Mesothelial cell of epicardium (in vitro differentiated cells): ENCODE measurements around the gene SPAAR. TPM values are rescaled to one million over a fixed set of nuclear protein-coding genes. Genes with fewer than 3 reads are reported as not detected.
A peak's percentile ranks its signal among the peaks of the same experiment; 100 is the strongest.

ENCODE experiments used
- DNase-seq, 2 experiments: peaks; one replicate each; pipeline ENCODE4 v3.0.0; 2021; ENCODE audit warnings: low spot score in 2 of 2; ENCODE audit not compliant: unreplicated experiment in 2 of 2
- H3K27ac Mint-ChIP-seq: 2 replicates; pipeline ENCODE4 v1.8.0; 2021; ENCODE audit warnings: mixed read lengths
- H3K27me3 Mint-ChIP-seq: 2 replicates; pipeline ENCODE4 v1.8.0; 2021; ENCODE audit warnings: low read depth, mixed read lengths
- H3K36me3 Mint-ChIP-seq: 2 replicates; pipeline ENCODE4 v1.8.0; 2021; ENCODE audit warnings: mixed read lengths
- H3K4me1 Mint-ChIP-seq: 2 replicates; pipeline ENCODE4 v1.8.0; 2021; ENCODE audit warnings: mixed read lengths
- H3K4me3 Mint-ChIP-seq: 2 replicates; pipeline ENCODE4 v1.8.0; 2021; ENCODE audit warnings: mild to moderate bottlenecking, moderate library complexity, mixed read lengths
- H3K9me3 Mint-ChIP-seq: 2 replicates; pipeline ENCODE4 v1.8.0; 2021; ENCODE audit warnings: mixed read lengths
- total RNA-seq: library from RNA; stranded (reverse); gene quantifications from 3 replicates; pipeline ENCODE4 v1.2.1, GENCODE V29; 2021
- TF ChIP-seq, protein P1 (sequence below): fragments of 200-600 bp; sonication (generic); IDR thresholded peaks from one replicate; pipeline ENCODE4 v1.5.0; 2021; ENCODE audit warnings: antibody characterized with exemption; ENCODE audit not compliant: unreplicated experiment

The SPAAR gene
- total RNA-seq, 1 donor from 2014 or later, result 0.47 TPM

GRCh38 chr9:35904338-35904737 lies 5.0 kb upstream of the SPAAR start:
- Mint-ChIP-seq H3K4me3 (no peak overlapping the region), H3K36me3 (no peaks in the 10 kb centered on the region), H3K4me1 (peaks cover 51% of the 10 kb centered on the region), H3K9me3 (no peaks in the 10 kb centered on the region), H3K27ac (no peak overlapping the region), H3K27me3 (peaks cover 19% of the 10 kb centered on the region)
- TF ChIP-seq, protein P1, sequence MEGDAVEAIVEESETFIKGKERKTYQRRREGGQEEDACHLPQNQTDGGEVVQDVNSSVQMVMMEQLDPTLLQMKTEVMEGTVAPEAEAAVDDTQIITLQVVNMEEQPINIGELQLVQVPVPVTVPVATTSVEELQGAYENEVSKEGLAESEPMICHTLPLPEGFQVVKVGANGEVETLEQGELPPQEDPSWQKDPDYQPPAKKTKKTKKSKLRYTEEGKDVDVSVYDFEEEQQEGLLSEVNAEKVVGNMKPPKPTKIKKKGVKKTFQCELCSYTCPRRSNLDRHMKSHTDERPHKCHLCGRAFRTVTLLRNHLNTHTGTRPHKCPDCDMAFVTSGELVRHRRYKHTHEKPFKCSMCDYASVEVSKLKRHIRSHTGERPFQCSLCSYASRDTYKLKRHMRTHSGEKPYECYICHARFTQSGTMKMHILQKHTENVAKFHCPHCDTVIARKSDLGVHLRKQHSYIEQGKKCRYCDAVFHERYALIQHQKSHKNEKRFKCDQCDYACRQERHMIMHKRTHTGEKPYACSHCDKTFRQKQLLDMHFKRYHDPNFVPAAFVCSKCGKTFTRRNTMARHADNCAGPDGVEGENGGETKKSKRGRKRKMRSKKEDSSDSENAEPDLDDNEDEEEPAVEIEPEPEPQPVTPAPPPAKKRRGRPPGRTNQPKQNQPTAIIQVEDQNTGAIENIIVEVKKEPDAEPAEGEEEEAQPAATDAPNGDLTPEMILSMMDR, result no peak
- DNase-seq, result no peak

GRCh38 chr9:35905051-35905781 lies 4.1 kb upstream of the SPAAR start:
- no peak for DNase-seq
- TF ChIP-seq, protein P1, result no peak
- H3K27me3 Mint-ChIP-seq, result peaks cover 18% of the 10 kb centered on the region
- H3K27ac Mint-ChIP-seq, result peak overlapping the region; percentile 16
- peaks cover 56% of the 10 kb centered on the region for H3K4me1 Mint-ChIP-seq
- H3K36me3 Mint-ChIP-seq, result no peaks in the 10 kb centered on the region
- H3K4me3 Mint-ChIP-seq, result no peak overlapping the region
- H3K9me3 Mint-ChIP-seq, result no peaks in the 10 kb centered on the region

DNA sequence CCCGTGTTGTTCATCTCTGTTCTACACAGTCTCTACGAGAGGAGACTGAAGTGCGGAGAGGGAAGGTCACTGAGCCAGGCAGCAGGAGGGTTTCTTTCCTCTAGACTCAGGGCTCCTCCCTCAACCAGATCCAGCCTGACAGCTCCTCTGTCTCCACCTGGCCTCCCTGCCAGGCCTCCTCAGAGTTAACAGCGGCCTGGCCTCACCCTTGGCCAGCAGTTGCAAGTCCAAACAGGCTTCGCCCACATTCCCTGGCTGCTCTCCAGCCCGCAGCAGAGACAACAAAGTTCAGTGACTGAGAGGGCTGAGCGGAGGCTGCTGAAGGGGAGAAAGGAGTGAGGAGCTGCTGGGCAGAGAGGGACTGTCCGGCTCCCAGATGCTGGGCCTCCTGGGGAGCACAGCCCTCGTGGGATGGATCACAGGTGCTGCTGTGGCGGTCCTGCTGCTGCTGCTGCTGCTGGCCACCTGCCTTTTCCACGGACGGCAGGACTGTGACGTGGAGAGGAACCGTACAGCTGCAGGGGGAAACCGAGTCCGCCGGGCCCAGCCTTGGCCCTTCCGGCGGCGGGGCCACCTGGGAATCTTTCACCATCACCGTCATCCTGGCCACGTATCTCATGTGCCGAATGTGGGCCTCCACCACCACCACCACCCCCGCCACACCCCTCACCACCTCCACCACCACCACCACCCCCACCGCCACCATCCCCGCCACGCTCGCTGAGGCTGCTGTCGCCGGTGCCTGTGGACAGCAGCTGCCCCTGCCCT lies 3.2 kb upstream of the SPAAR start, which contains the start of gene HRCT1:
Gene HRCT1, plus strand, starts transcription at position 291 of the 768 bp plus-strand sequence. Its CDS starts 86 bp downstream, at position 377.
- Mint-ChIP-seq H3K36me3 (no peaks in the 10 kb centered on the region), H3K9me3 (no peaks in the 10 kb centered on the region), H3K27ac (peak within 1 kb of the TSS; percentile 96), H3K4me3 (no peak within 1 kb of the TSS), H3K4me1 (peaks cover 62% of the 10 kb centered on the region), H3K27me3 (peaks cover 12% of the 10 kb centered on the region)
- TF ChIP-seq, protein P1, result no peak
- DNase-seq, result peak in 1 of 2 experiments; percentile 65

- DNase-seq, result no peak
- H3K36me3 Mint-ChIP-seq, result no peaks in the 10 kb centered on the region
- H3K4me1 Mint-ChIP-seq, result peaks cover 62% of the 10 kb centered on the region
- peak overlapping the region; percentile 96 for H3K27ac Mint-ChIP-seq
- H3K27me3 Mint-ChIP-seq, result peaks cover 5% of the 10 kb centered on the region
- TF ChIP-seq, protein P1, result no peak
- no peaks in the 10 kb centered on the region for H3K9me3 Mint-ChIP-seq
- H3K4me3 Mint-ChIP-seq, result no peak overlapping the region
Measured at GRCh38 chr9:35906923-35907699, 2.2 kb upstream of the SPAAR start.

DNA sequence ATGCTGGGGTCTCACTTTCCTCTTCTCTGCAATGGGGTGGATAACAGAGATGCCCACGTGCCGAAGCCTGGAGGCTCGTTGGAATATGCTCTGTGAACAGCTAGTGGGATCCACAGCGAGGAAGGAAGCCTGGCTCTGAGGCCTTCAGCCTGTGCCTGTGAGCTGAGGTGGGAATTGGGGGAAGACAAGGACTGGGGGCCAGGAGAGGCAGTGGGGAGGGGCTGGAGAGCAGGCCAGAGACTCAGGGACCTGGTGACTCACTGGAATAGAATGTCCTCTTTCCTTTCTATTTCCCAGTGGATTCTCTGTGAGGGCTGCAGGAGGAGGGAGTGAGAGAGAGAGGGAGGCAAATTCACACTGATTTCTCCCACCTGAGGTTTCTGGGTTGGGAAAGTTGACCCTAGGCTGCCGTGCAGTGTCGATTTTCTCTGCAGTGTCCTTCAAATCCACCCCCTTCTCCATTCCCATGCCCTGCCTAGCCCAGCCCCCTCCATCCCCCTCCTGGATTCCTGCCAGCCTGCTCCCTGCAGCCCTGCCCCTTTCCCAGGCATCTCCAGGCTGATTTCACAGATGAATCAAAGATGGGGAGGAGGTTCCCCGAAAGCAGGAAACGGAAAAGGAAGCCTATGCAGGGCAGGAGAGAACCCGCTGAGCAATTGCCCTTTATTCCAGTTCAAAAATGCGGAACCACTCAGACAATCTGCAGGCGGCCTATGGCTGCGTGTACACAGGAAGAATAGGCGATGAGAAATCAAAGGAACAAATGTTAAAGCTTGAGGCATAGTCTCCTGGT lies 1.4 kb upstream of the SPAAR start:
- H3K4me3 Mint-ChIP-seq, result no peak overlapping the region

More for the DNA sequence above, 1.4 kb upstream of the SPAAR start:
- Mint-ChIP-seq H3K9me3 (no peaks in the 10 kb centered on the region), H3K36me3 (no peaks in the 10 kb centered on the region), H3K27ac (peak overlapping the region; percentile 96), H3K27me3 (peaks cover under 1% of the 10 kb centered on the region), H3K4me1 (peaks cover 60% of the 10 kb centered on the region)
- TF ChIP-seq, protein P1, result no peak
- DNase-seq, result no peak
